GM23248 (cell line): Measurements from ENCODE around the gene MAPK6. TPM values are rescaled to one million over a fixed set of nuclear protein-coding genes. Genes with fewer than 3 reads are reported as not detected.

Source experiments
- DNase-seq: peaks from one replicate; pipeline ENCODE4 v3.0.0-alpha.2; 2015
- H2AFZ ChIP-seq: fragments of 200-600 bp; sonication (generic); 2 replicates; pipeline ENCODE4 v1.6.1; 2016; ENCODE audit warnings: antibody characterized with exemption
- H3F3A ChIP-seq: fragments of 200-600 bp; sonication (generic); 2 replicates; pipeline ENCODE4 v1.6.1; 2016; ENCODE audit warnings: mild to moderate bottlenecking, antibody characterized with exemption, mixed run types; ENCODE audit not compliant: insufficient read depth
- H3K27ac ChIP-seq: fragments of 200-600 bp; sonication (generic); 2 replicates; pipeline ENCODE4 v1.5.1; 2016; ENCODE audit warnings: mild to moderate bottlenecking
- H3K27me3 ChIP-seq: fragments of 200-600 bp; sonication (generic); replicated peaks from 2 replicates; pipeline ENCODE4 v1.6.1; 2016; ENCODE audit warnings: mild to moderate bottlenecking; ENCODE audit not compliant: insufficient read depth
- H3K36me3 ChIP-seq: fragments of 200-600 bp; sonication (generic); 2 replicates; pipeline ENCODE4 v1.6.1; 2016; ENCODE audit warnings: low read depth, mild to moderate bottlenecking
- H3K4me1 ChIP-seq: fragments of 200-600 bp; sonication (generic); 2 replicates; pipeline ENCODE4 v1.6.1; 2016; ENCODE audit warnings: mild to moderate bottlenecking; ENCODE audit not compliant: insufficient read depth
- H3K4me2 ChIP-seq: fragments of 200-600 bp; sonication (generic); one replicate; pipeline ENCODE4 v1.6.1; 2016; ENCODE audit warnings: mild to moderate bottlenecking; ENCODE audit not compliant: unreplicated experiment
- H3K4me3 ChIP-seq: fragments of 200-600 bp; sonication (generic); 2 replicates; pipeline ENCODE4 v1.5.1; 2016; ENCODE audit warnings: mild to moderate bottlenecking
- H3K79me2 ChIP-seq: fragments of 200-600 bp; sonication (generic); 2 replicates; pipeline ENCODE4 v1.6.1; 2016; ENCODE audit warnings: mild to moderate bottlenecking; ENCODE audit not compliant: insufficient read depth
- H3K9ac ChIP-seq: fragments of 200-600 bp; sonication (generic); 2 replicates; pipeline ENCODE4 v1.6.1; 2016; ENCODE audit warnings: mild to moderate bottlenecking
- H3K9me2 ChIP-seq: fragments of 200-600 bp; sonication (generic); 2 replicates; pipeline ENCODE4 v1.6.1; 2016; ENCODE audit warnings: mixed run types, mild to moderate bottlenecking, moderate library complexity; ENCODE audit not compliant: insufficient read depth
- H3K9me3 ChIP-seq: fragments of 200-600 bp; sonication (generic); one replicate; pipeline ENCODE4 v1.6.1; 2017; ENCODE audit warnings: low read depth
- H4K20me1 ChIP-seq: fragments of 200-600 bp; sonication (generic); 2 replicates; pipeline ENCODE4 v1.6.0; 2016; ENCODE audit not compliant: insufficient read depth
- EZH2 ChIP-seq: fragments of 200-600 bp; sonication (generic); IDR thresholded peaks from 2 replicates; pipeline ENCODE4 v1.6.1; 2018; ENCODE audit warnings: antibody characterized with exemption, mild to moderate bottlenecking; ENCODE audit not compliant: insufficient read depth, poor library complexity, severe bottlenecking
- EZH2phosphoT487 ChIP-seq: fragments of 200-600 bp; sonication (generic); IDR thresholded peaks from 2 replicates; pipeline ENCODE4 v1.6.1; 2018; ENCODE audit warnings: antibody characterized with exemption, moderate library complexity, mild to moderate bottlenecking, low read depth; ENCODE audit not compliant: insufficient read depth
- WGBS, 2 experiments: methylation state at CpG; one replicate each; pipeline ENCODE4 v1.1.6; 2015 to 2017; ENCODE audit warnings: low lambda C conversion rate in 2 of 2, low coverage in 1 of 2; ENCODE audit errors: missing lambda C conversion rate in 2 of 2; 5-methylcytosine and 5-hydroxymethylcytosine counted together
- in situ Hi-C: fragments of 300-500 bp; cut with MboI; formaldehyde crosslinking; loops from 2 replicates; pipeline ENCODE4 v1.15.0; 2020
- polyA plus RNA-seq: library from polyadenylated mRNA; unstranded; fragments of >200 nt; fragmentation: Nextera tagmentation; extraction: Ambion mirVana; gene quantifications from 2 replicates; pipeline ENCODE4 v1.2.1, GENCODE V29; 2016
- total RNA-seq: library from RNA; depleted of rRNA; stranded (reverse); fragments of >200 nt; shearing (Covaris generic); gene quantifications from 2 replicates; pipeline ENCODE4 v1.2.3, GENCODE V29; 2014

Gene MAPK6
- total and polyA plus RNA-seq, 2 experiments from 2014 or later = 36.5 to 69.3 TPM

GRCh38 chr15:52111517-52112202 lies 92.6 kb downstream of the MAPK6 start:
- peak overlapping the region; percentile 68 for H2AFZ ChIP-seq
- 0 out of 2 replicates have a peak overlapping the region, but pooled peaks have one; percentile 19 for H3K4me3 ChIP-seq

GRCh38 chr15:52112203-52112750 lies 93.3 kb downstream of the MAPK6 start:
- TF ChIP-seq EZH2phosphoT487 (no peak), EZH2 (no peak)
- in situ Hi-C loops = no loop called here

More at GRCh38 chr15:52111517-52112202, 92.6 kb downstream of the MAPK6 start:
- no peak for DNase-seq
- Histone ChIP-seq H3K36me3 (no peaks in the 10 kb centered on the region), H3K4me1 (no peaks in the 10 kb centered on the region), H3K27me3 (peaks cover 8% of the 10 kb centered on the region; the same call in 1 of the 2 replicates), H3K79me2 (no peaks in the 10 kb centered on the region), H3K9ac (no peak overlapping the region), H3F3A (peaks cover 8% of the 10 kb centered on the region; the same call in 1 of the 2 replicates), H4K20me1 (no peaks in the 10 kb centered on the region), H3K27ac (no peak overlapping the region), H3K4me2 (no peak overlapping the region), H3K9me2 (no peaks in the 10 kb centered on the region), H3K9me3 (no peaks in the 10 kb centered on the region)
- in situ Hi-C loops = no loop called here
- TF ChIP-seq EZH2phosphoT487 (no peak), EZH2 (no peak)
- WGBS, 2 experiments = 44 to 68% methylated on average over 19 to 31 of the region's 32 CpGs

GRCh38 chr15:52113235-52113634 lies 94.2 kb downstream of the MAPK6 start:
- TF ChIP-seq EZH2phosphoT487 = no peak
- no peak for TF ChIP-seq EZH2
- Histone ChIP-seq H3K36me3 (no peaks in the 10 kb centered on the region), H3K79me2 (no peaks in the 10 kb centered on the region), H3K9ac (no peak overlapping the region), H3K9me2 (no peaks in the 10 kb centered on the region), H3K27me3 (peaks cover 8% of the 10 kb centered on the region; the same call in 1 of the 2 replicates), H3K4me3 (no peak overlapping the region), H3K9me3 (no peaks in the 10 kb centered on the region), H4K20me1 (no peaks in the 10 kb centered on the region), H3K4me1 (no peaks in the 10 kb centered on the region), H2AFZ (no peak overlapping the region), H3K4me2 (no peak overlapping the region), H3K27ac (no peak overlapping the region), H3F3A (peaks cover 9% of the 10 kb centered on the region; the same call in 1 of the 2 replicates)
- WGBS, 2 experiments = 97 to 98% methylated on average over 3 of the region's 3 CpGs
- peak; percentile 30 for DNase-seq
- in situ Hi-C loops = no loop called here

More at GRCh38 chr15:52112203-52112750, 93.3 kb downstream of the MAPK6 start:
- H3K9me3 ChIP-seq = no peaks in the 10 kb centered on the region
- 27 to 28% methylated on average over 44 of the region's 61 CpGs for WGBS, 2 experiments
- H3K4me3 ChIP-seq = 0 out of 2 replicates have a peak overlapping the region, but pooled peaks have one; percentile 19
- H3K79me2 ChIP-seq = no peaks in the 10 kb centered on the region
- H3K9ac ChIP-seq = no peak overlapping the region
- H3K27me3 ChIP-seq = peaks cover 8% of the 10 kb centered on the region; the same call in 1 of the 2 replicates
- H2AFZ ChIP-seq = peak overlapping the region; percentile 68
- H3K4me2 ChIP-seq = no peak overlapping the region
- no peaks in the 10 kb centered on the region for H3K4me1 ChIP-seq
- no peak overlapping the region for H3K27ac ChIP-seq
- H3K36me3 ChIP-seq = no peaks in the 10 kb centered on the region
- no peaks in the 10 kb centered on the region for H4K20me1 ChIP-seq
- peak; percentile 45 for DNase-seq
- H3K9me2 ChIP-seq = no peaks in the 10 kb centered on the region
- H3F3A ChIP-seq = peaks cover 9% of the 10 kb centered on the region; the same call in 1 of the 2 replicates

GRCh38 chr15:52113708-52114107 lies 94.7 kb downstream of the MAPK6 start:
- no peak overlapping the region for H2AFZ ChIP-seq
- no peaks in the 10 kb centered on the region for H3K9me3 ChIP-seq
- no peak overlapping the region for H3K27ac ChIP-seq
- H3K9ac ChIP-seq = no peak overlapping the region
- H4K20me1 ChIP-seq = no peaks in the 10 kb centered on the region
- in situ Hi-C loops = no loop called here
- H3K9me2 ChIP-seq = no peaks in the 10 kb centered on the region
- no peaks in the 10 kb centered on the region for H3K36me3 ChIP-seq
- H3K4me2 ChIP-seq = no peak overlapping the region
- H3K4me3 ChIP-seq = no peak overlapping the region
- TF ChIP-seq EZH2phosphoT487 (no peak), EZH2 (no peak)
- H3K4me1 ChIP-seq = no peaks in the 10 kb centered on the region
- peaks cover 8% of the 10 kb centered on the region; the same call in 1 of the 2 replicates for H3K27me3 ChIP-seq
- H3K79me2 ChIP-seq = no peaks in the 10 kb centered on the region
- H3F3A ChIP-seq = peaks cover 9% of the 10 kb centered on the region; the same call in 1 of the 2 replicates
- DNase-seq = no peak
